ENCODE results near the gene VDR.
"Not testable (repeated sequence)": the region's sequence is repeated elsewhere in the genome, so short reads cannot be mapped to it uniquely, and the experiment has no call there.

Gene VDR

GRCh38 chr12:47812797-47813510 is 91.8 kb downstream of the VDR start:
- DNase-seq (ENCODE audit: low spot score) = peak; percentile 66

- DNase-seq (ENCODE audit: low spot score) = no peak
Measured at GRCh38 chr12:47811581-47812484, 93.0 kb downstream of the VDR start.

GRCh38 chr12:47811072-47811396 is 93.8 kb downstream of the VDR start:
- no peak for DNase-seq (ENCODE audit: low spot score)

DNA sequence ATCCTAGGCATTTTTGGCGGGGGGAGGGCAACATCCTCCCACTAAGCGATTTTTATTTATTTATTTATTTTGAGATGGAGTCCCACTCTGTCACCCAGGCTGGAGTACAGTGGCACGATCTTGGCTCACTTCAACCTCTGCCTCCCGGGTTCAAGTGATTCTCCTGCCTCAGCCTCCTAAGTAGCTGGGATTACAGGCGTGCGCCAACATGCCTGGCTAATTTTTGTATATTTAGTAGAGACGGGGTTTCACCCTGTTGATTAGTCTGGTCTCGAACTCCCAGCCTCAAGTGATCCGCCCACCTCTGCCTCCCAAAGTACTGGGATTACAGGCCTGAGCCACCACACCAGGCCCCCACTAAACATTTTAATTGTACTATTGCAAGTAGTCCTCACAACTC is 95.3 kb downstream of the VDR start:
- not testable (repeated sequence) for DNase-seq (ENCODE audit: low spot score)

GRCh38 chr12:47808574-47809365 is 96.0 kb downstream of the VDR start:
- DNase-seq (ENCODE audit: low spot score) = no peak

- no peak for DNase-seq (ENCODE audit: low spot score)
Measured at GRCh38 chr12:47808050-47808449, 96.7 kb downstream of the VDR start.

GRCh38 chr12:47807338-47807737 is 97.5 kb downstream of the VDR start:
- DNase-seq (ENCODE audit: low spot score) = no peak

DNA sequence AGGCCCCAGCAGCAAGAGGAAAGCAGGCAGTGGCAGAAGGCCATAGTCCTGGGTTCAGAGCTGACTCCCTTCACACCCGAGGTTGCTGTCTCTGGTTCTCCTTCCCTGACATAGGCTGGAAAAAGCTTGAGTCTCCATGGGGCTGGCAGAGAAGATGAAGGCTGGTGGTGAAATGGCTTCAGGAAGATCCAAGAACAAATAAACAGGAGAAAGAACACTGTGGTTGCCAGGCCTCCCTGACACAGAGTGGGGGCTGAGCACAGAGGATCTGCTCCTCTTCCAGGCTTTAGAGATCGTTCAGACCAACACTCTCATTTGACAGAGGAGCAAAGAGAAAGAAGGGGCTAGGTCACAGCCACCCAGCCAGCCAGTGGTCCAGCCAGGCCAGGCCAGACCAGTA is 99.4 kb downstream of the VDR start:
- no peak for DNase-seq (ENCODE audit: low spot score)

GRCh38 chr12:47804171-47804570 is 100.6 kb downstream of the VDR start:
- DNase-seq (ENCODE audit: low spot score) = no peak

DNA sequence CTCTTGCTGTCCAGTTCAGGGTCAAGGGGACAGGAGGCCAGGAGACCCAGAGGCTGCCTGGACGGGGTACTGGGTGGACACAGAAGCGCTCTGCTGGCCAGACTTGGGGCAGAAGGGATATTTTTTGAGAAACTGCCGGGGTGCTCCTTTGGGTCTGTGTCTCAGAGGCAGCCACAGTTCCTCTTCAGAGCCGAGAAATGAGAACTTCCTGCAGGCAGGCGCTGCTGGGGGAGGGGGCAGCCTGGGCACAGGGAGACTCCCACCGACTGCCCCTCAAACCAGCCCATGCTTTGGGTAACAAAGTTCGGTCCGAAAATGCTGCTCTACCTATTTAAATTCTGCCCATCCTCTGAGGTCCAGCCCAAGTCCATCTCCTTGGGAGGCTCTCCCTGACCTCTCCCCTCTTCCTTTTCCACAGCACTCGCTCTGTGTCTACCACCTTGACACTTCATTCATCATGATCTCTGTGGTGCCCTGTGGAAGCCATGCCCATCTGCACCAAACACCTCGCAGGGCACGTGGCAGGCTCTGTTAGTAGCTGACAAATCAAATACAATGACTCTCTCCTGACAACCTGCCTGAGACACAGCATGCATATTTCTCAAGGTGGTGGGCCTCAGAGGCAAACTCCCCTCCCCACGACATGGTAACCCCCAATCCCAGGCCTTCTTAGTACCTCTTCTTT is 101.5 kb downstream of the VDR start:
- no peak for DNase-seq (ENCODE audit: low spot score)

GRCh38 chr12:47802312-47802711 is 102.5 kb downstream of the VDR start:
- no peak for DNase-seq (ENCODE audit: low spot score)

GRCh38 chr12:47801904-47802246 is 102.9 kb downstream of the VDR start:
- DNase-seq (ENCODE audit: low spot score) = no peak

DNA sequence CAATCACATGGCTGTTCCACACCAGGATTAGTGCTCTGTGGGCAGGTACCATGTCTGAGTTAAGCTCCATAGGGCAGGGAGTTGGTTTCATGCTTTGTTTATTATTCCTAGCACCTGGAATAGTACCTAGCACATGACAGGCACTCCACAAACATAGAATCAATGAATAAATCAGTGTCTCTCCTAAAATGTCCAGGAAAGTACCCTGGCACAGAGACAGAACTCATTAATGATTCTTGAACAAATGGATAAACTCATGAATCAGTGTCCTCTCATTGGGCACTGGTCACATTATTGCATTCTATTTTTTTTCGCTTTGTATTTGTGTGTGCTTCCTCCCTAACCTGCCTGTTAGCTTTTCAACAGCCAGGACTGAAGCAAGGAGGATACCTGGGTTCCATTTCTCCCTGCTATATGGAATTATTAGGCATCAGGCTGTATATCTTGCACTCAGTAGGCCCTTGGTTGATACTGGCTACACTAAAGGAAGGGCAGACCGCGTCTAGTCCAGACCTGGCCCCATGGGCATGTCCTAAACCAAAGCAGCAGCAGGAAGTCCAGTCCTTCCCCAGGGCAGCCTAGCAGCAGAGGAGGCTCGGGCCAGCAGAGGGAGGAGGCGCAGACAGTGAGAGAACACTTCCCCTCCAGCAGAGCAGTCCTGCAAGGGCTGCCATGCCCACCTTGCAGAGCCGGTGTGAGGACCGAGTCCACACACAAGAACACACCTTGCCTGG is 103.5 kb downstream of the VDR start:
- DNase-seq (ENCODE audit: low spot score) = no peak

- DNase-seq (ENCODE audit: low spot score) = no peak
Measured at GRCh38 chr12:47800582-47800981, 104.2 kb downstream of the VDR start.

DNA sequence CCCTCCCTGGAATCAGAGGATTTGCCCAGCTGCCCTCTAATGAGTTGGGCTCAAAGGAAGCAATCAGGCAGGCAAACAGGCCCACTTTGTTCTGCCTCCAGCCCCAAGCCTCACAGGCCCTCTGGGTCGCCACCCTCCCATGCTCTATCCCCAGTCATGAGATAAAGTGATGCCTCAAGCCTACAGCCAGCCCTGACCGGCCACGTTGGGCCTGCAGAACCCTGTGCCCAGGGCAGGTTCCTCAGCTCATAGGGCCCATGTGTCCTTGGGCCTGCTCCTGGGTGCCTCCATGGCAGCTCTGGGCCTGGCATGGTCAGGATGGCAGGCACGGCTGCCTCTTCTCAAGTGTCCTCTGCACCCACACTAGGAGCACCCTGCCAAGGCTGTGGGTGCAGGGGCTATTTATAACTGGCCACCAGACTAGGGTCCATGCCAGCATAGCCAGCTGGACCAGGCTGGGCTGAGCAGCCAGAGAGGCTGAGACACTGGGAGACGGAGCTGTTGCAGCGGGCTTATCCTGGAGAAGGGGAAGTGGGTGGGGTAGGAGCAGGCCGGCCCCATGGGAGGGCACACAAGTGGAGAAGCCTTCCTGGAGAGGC is 105.3 kb downstream of the VDR start:
- DNase-seq (ENCODE audit: low spot score) = no peak

GRCh38 chr12:47798382-47798948 is 106.3 kb downstream of the VDR start:
- no peak for DNase-seq (ENCODE audit: low spot score)

DNA sequence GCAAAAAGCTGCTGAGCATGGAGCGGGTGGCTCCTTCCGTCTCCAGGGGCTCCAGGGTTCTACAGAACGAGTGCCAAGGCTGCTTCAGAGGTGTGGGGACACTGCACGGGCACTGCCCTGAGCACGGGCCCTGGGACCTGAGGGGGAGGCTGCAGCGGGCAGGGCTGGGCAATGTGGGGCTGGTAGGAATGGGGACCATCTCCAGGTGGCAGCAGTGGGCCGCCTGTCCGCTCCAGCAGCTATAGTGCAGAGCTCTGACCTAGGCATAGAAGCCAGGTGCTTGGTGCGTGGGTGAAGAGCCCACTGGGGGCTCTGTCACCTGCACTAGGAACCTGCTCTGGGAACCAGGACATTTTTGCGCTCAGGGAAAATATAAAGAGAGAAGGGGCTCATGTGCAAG is 107.4 kb downstream of the VDR start:
- DNase-seq (ENCODE audit: low spot score) = no peak

DNA sequence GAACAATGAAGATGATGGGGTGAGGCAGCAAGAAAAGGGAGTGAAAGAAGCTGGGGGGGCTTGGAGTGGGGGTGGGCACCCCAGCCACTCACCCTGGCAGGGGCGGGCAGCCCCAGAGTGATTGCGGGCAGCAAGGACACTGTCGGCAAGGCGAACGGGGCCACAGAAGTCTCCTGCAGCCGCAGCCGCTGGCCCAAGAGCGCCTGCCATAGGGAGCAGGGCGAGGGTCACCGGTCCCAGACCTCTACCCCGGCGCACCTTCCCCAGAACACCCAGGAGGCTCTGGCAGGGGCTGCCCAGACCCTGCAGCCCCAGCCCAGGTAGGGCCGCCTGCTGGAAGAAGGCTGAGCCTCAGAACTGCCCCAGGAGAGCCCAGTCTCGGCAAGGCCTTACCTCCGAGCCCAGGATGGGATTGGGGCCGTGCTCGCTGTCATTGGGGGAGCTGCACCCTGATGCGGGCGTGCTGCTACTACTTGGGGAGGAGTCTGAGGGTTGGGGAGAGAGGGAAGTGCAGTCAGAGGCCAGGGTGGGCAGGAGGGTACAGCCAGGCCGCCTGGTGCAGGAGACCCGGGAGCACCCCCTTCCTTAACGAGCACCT is 108.9 kb downstream of the VDR start:
- no peak for DNase-seq (ENCODE audit: low spot score)

DNA sequence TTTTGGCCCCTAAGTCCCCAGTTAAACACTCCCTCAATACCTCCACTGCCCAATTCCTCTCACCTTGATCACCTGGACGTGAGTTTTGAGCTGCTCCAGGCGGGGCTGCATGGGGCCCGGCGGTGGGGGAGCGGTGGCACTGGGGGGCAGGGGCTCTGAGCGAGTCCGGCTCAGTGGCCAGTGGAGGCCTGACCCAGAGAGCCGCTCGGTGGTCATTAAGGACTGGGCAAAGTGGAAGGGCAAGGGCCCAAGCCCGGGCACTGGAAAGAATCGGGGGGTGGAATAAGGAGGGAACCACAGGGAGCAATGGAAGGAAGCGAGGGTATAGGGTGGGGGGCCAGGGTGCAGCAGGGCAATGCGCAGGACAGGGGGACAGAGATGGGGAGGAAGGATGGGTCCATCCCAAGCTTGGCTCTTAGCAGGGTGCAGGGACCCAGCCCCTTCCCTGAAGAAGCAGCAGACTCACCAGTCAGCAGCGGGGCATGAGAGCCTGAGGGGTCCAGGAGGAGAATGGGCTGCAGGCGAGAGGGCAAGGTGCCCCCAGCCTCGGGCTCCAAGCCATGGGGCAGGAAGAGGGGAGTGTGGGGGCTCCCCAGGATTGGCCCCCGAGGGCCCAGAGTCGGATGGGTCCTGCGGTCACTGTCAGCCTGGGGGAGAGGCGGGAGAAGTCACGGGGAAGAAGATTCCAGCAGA is 109.5 kb downstream of the VDR start:
- no peak for DNase-seq (ENCODE audit: low spot score)

DNA sequence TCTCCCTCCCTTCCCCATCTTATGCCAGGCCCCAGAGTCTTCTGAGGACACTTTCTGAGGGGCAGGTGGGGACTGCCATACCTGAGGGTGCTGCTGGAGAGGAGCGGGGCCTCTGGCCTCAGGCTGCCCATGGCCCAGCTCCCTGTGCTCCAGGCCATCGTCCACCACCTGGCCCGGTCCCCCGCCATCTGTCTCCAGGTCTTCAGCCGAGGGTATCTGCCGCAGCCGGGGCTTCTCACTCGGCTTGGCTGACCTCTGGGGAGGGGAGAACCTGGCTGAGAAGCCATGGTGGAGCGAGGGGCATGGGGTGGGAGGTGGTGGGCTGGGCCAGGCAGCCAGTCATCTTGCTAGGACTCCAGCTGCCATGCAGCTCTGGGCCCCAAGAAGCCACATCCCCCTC is 110.1 kb downstream of the VDR start:
- no peak for DNase-seq (ENCODE audit: low spot score)

All from SW480 (cell line).